Prostate gland (tissue), 2 donors: Measurements from ENCODE around the gene SMR3B.

ENCODE experiments used
- POLR2A ChIP-seq: fragments of 450-650 bp; IDR thresholded peaks from one replicate; pipeline ENCODE4 v1.6.1; 2016; ENCODE audit warnings: antibody characterized with exemption, mild to moderate bottlenecking
- POLR2AphosphoS5 ChIP-seq: sonication (generic); formaldehyde crosslinking; IDR thresholded peaks from one replicate; pipeline ENCODE4 v1.6.1; 2017; ENCODE audit warnings: antibody characterized with exemption
- TF ChIP-seq, protein P1 (sequence below), 4 experiments: fragments of 200-600 bp in 2 of 4; fragments of 450-650 bp in 2 of 4; sonication (generic) in 2 of 4; IDR thresholded peaks; 1 replicate in 3 of 4; 2 replicates in 1 of 4; pipeline ENCODE4 v1.5.1; 2016 to 2019; ENCODE audit warnings: antibody characterized with exemption in 4 of 4, mild to moderate bottlenecking in 2 of 4, moderate library complexity in 2 of 4

DNA sequence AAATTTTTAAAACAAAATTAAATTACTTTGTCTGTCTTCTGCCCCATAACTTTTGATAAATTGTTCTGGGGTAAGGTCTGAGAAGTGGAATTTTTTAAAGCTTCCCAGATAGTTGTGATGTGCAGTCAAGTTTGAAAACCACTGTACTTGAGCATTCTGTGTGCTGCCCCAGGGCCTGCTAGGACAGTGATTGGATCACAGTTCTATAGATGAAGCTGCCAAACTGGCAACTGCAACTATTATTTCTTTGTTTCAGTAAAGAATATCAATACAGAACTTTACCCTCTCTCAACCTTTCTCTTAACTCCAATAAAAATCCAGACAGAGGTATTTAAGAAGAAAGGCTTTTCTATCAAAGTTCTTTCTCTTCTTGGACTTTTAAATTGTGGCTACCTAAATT, 14.6 kb downstream of the SMR3B start, which contains the start of gene OPRPN:
- TF ChIP-seq, protein P1, sequence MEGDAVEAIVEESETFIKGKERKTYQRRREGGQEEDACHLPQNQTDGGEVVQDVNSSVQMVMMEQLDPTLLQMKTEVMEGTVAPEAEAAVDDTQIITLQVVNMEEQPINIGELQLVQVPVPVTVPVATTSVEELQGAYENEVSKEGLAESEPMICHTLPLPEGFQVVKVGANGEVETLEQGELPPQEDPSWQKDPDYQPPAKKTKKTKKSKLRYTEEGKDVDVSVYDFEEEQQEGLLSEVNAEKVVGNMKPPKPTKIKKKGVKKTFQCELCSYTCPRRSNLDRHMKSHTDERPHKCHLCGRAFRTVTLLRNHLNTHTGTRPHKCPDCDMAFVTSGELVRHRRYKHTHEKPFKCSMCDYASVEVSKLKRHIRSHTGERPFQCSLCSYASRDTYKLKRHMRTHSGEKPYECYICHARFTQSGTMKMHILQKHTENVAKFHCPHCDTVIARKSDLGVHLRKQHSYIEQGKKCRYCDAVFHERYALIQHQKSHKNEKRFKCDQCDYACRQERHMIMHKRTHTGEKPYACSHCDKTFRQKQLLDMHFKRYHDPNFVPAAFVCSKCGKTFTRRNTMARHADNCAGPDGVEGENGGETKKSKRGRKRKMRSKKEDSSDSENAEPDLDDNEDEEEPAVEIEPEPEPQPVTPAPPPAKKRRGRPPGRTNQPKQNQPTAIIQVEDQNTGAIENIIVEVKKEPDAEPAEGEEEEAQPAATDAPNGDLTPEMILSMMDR (IDR thresholded peaks at IDR 0.05), result no peak
- TF ChIP-seq POLR2A (no peak), POLR2AphosphoS5 (no peak)
